ENCODE measurements around the gene PRKAG2. TPM values are rescaled to one million over a fixed set of nuclear protein-coding genes. Genes with fewer than 3 reads are reported as not detected.

Gene PRKAG2
- total RNA-seq, 3 donors from 2014 or later: 32.3 to 56.6 (median 34.4) TPM

DNA sequence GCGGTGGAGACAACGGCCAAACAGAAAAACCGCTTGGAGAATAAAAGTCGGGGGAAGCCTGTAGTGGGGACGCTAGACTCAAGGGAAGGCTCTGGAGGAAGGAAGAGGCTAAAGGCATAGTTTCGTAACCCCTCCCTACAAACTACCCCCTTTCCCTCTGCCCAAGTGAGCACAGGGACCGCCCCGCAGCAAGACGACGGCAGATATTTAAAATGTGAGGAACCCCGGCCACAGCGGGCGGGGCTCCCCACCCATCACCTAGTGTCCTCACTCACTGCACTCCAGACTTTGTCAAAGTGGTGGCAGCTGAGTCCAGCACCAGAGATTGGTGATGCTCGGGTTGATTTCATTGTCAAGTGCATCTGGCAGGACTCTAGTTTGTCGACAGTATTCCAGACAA is 69.1 kb downstream of the PRKAG2 start:
- Histone ChIP-seq H3K27ac (no peak overlapping the region), H3K4me1 (no peaks in the 10 kb centered on the region), H3K27me3 (no peaks in the 10 kb centered on the region), H3K4me3 (no peak overlapping the region), H3K36me3 (no peaks in the 10 kb centered on the region), H3K9me3 (no peaks in the 10 kb centered on the region)
- DNase-seq (ENCODE audit: low spot score in 2 of 2): no peak
- TF ChIP-seq CTCF (IDR thresholded peaks at IDR 0.05): no peak
- TF ChIP-seq POLR2A (IDR thresholded peaks at IDR 0.05): no peak
- TF ChIP-seq POLR2AphosphoS5 (IDR thresholded peaks at IDR 0.05): no peak
- intact Hi-C loops (cut with DNase I; ENCODE audit: low total_unique reads): no loop called here

DNA sequence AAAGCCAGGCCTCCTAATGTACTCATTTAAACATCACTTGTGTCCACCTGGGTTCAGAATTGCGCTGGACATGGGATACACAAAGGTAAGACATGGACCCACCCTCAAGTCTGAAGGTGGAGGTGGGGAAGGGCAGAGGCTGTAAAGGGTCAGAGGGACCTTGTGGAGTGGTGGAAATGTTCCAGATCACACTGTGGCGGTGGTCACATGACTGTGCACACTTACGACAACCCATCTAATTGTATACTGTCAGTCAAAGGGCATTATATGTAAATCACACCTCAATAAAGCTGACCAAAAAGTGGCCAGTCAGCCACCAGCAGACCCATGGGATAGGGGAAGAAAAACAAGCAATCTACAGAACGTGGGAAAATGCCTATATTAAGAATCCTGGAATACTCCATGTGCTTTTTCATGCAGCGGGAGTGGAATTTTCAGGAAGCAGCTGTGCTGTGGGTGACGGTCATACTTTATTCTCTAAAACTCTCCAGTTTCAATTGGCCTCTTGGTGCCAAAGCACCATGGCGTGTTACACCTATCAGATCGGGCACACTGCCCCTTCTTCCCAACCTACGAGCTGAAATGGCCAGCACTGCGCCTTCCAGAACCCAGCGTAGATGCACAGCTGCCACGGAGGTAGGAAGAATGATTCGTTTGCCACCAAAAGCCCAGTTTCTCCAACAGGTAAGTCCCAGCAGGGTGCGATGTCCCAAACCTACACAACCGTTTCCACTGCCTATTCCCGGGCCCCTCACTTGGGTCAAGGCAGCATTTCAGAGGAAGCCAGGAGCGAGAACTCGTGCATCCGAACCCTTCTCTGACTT is 69.8 kb downstream of the PRKAG2 start:
- intact Hi-C loops (cut with DNase I; ENCODE audit: low total_unique reads): no loop called here
- H3K27ac ChIP-seq: no peak overlapping the region
- H3K4me3 ChIP-seq: no peak overlapping the region
- DNase-seq (ENCODE audit: low spot score in 2 of 2): no peak
- H3K27me3 ChIP-seq: no peaks in the 10 kb centered on the region
- H3K9me3 ChIP-seq: no peaks in the 10 kb centered on the region
- H3K36me3 ChIP-seq: no peaks in the 10 kb centered on the region
- H3K4me1 ChIP-seq: no peaks in the 10 kb centered on the region
- TF ChIP-seq POLR2A (IDR thresholded peaks at IDR 0.05) (no peak), CTCF (IDR thresholded peaks at IDR 0.05) (no peak), POLR2AphosphoS5 (IDR thresholded peaks at IDR 0.05) (no peak)

DNA sequence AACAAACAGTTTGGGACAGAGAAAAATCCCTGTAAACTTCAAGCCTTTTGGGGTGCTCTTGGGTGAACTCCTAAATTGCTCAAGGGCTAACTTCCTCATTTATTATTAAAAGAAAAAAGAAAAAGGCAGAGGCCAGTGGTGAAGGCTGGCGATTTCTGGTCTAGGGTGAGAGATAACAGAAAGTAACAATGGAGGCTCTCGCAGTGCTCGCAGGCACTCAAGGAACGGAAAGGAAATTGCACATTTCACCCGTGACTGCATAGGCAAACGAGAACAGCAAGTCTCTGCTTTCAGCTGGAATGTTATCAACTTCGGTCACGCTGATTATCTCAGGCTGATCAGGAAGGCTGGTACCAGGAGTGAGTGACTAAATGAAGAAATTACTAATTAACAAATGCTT is 70.7 kb downstream of the PRKAG2 start:
- H3K36me3 ChIP-seq: no peaks in the 10 kb centered on the region
- H3K4me1 ChIP-seq: no peaks in the 10 kb centered on the region
- no peak for DNase-seq (ENCODE audit: low spot score in 2 of 2)
- H3K9me3 ChIP-seq: no peaks in the 10 kb centered on the region
- intact Hi-C loops (cut with DNase I; ENCODE audit: low total_unique reads): no loop called here
- TF ChIP-seq CTCF (IDR thresholded peaks at IDR 0.05) (no peak), POLR2A (IDR thresholded peaks at IDR 0.05) (no peak), POLR2AphosphoS5 (IDR thresholded peaks at IDR 0.05) (no peak)
- no peak overlapping the region for H3K27ac ChIP-seq
- no peak overlapping the region for H3K4me3 ChIP-seq
- H3K27me3 ChIP-seq: no peaks in the 10 kb centered on the region

DNA sequence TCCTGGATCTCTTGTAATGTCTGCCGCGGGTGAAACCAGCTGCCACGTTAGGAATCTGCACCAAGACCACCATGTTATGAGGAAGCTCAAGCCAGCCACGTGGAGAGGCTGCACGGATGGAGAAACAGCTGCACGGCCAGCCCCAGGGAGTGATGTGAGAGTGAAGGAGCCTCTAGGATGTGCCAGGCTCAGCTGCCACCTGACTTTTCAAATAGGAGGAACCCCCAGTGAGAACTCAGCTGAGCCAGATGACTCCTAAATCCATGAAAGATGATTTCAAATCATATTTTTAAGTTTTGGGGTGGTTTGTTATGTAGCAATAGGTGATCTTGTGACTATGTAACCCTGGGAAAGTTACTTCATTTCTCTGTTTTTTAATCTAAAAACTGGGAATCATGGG is 71.7 kb downstream of the PRKAG2 start:
- no peaks in the 10 kb centered on the region for H3K27me3 ChIP-seq
- no peak overlapping the region for H3K27ac ChIP-seq
- H3K36me3 ChIP-seq: no peaks in the 10 kb centered on the region
- no peak for TF ChIP-seq CTCF (IDR thresholded peaks at IDR 0.05)
- TF ChIP-seq POLR2A (IDR thresholded peaks at IDR 0.05): no peak
- no peak for TF ChIP-seq POLR2AphosphoS5 (IDR thresholded peaks at IDR 0.05)
- no peak overlapping the region for H3K4me3 ChIP-seq
- no peaks in the 10 kb centered on the region for H3K4me1 ChIP-seq
- H3K9me3 ChIP-seq: no peaks in the 10 kb centered on the region
- intact Hi-C loops (cut with DNase I; ENCODE audit: low total_unique reads): no loop called here
- no peak for DNase-seq (ENCODE audit: low spot score in 2 of 2)

GRCh38 chr7:151804756-151805155 is 72.2 kb downstream of the PRKAG2 start:
- Histone ChIP-seq H3K4me1 (no peaks in the 10 kb centered on the region), H3K4me3 (no peak overlapping the region), H3K27me3 (no peaks in the 10 kb centered on the region), H3K36me3 (no peaks in the 10 kb centered on the region), H3K9me3 (no peaks in the 10 kb centered on the region), H3K27ac (no peak overlapping the region)
- intact Hi-C loops (cut with DNase I; ENCODE audit: low total_unique reads): no loop called here
- no peak for DNase-seq (ENCODE audit: low spot score in 2 of 2)
- TF ChIP-seq POLR2AphosphoS5 (IDR thresholded peaks at IDR 0.05) (no peak), CTCF (IDR thresholded peaks at IDR 0.05) (no peak), POLR2A (IDR thresholded peaks at IDR 0.05) (no peak)

Data from breast epithelium (tissue), 4 donors.